ENCODE data around the gene NACAD.

The NACAD gene

DNA sequence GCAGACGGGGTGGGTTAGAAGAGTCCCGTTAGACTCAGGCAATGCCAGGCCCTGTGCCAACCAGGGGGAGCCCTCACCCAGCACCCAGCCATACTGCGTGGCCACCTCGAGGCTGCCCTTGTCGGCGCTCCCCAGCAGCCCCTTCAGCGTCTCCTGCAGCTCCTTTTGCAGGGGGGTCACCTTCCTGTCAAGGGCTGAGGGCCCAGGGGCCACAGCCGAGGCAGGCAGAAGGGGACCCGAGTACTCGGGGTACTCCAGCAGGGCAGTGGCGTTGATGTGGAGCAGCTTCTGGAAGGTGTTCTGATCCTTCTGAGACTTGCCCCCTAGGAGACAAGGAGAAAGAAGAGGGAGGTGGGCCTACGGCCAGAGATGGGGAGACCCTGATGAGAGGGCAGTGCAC is 13.0 kb upstream of the NACAD start:
- no peak overlapping the region for H3K27ac ChIP-seq (ENCODE audit: extremely low read depth, low read depth, low read length)
- ChIA-PET CTCF (no interaction called here), POLR2A (no interaction called here)
- no peaks in the 10 kb centered on the region for H3K4me1 ChIP-seq (ENCODE audit: control insufficient read depth, insufficient read depth, low read length)
- H3K4me3 ChIP-seq (ENCODE audit: low read depth, low read length), result no peak overlapping the region
- H3K36me3 ChIP-seq (ENCODE audit: control insufficient read depth in 2 of 2, insufficient read depth in 1 of 2, low read length in 2 of 2), result peaks cover 3 to 78% of the 10 kb centered on the region in 2 experiments; a peak in 2 of 3 replicates
- no peaks in the 10 kb centered on the region for H3K9me3 ChIP-seq (ENCODE audit: control insufficient read depth, insufficient read depth, low read depth, low read length)
- TF ChIP-seq ZBTB17 (tag by site-specific recombination; IDR thresholded peaks at IDR 0.05) (no peak), ZSCAN16 (tag by site-specific recombination; IDR thresholded peaks at IDR 0.05) (no peak), GLI4 (tag by site-specific recombination; IDR thresholded peaks at IDR 0.05) (no peak)
- TF ChIP-seq, protein P1, sequence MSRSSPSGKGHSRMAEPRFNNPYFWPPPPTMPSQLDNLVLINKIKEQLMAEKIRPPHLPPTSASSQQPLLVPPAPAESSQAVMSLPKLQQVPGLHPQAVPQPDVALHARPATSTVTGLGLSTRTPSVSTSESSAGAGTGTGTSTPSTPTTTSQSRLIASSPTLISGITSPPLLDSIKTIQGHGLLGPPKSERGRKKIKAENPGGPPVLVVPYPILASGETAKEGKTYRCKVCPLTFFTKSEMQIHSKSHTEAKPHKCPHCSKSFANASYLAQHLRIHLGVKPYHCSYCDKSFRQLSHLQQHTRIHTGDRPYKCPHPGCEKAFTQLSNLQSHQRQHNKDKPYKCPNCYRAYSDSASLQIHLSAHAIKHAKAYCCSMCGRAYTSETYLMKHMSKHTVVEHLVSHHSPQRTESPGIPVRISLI (tag by site-specific recombination; IDR thresholded peaks at IDR 0.05), result no peak
- TF ChIP-seq, protein P2, sequence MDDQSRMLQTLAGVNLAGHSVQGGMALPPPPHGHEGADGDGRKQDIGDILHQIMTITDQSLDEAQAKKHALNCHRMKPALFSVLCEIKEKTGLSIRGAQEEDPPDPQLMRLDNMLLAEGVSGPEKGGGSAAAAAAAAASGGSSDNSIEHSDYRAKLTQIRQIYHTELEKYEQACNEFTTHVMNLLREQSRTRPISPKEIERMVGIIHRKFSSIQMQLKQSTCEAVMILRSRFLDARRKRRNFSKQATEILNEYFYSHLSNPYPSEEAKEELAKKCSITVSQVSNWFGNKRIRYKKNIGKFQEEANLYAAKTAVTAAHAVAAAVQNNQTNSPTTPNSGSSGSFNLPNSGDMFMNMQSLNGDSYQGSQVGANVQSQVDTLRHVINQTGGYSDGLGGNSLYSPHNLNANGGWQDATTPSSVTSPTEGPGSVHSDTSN (CRISPR knock-in tag; IDR thresholded peaks at IDR 0.05), result no peak
- TF ChIP-seq, protein P3, sequence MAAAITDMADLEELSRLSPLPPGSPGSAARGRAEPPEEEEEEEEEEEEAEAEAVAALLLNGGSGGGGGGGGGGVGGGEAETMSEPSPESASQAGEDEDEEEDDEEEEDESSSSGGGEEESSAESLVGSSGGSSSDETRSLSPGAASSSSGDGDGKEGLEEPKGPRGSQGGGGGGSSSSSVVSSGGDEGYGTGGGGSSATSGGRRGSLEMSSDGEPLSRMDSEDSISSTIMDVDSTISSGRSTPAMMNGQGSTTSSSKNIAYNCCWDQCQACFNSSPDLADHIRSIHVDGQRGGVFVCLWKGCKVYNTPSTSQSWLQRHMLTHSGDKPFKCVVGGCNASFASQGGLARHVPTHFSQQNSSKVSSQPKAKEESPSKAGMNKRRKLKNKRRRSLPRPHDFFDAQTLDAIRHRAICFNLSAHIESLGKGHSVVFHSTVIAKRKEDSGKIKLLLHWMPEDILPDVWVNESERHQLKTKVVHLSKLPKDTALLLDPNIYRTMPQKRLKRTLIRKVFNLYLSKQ (tag by site-specific recombination; IDR thresholded peaks at IDR 0.05; ENCODE audit: borderline replicate concordance), result no peak

DNA sequence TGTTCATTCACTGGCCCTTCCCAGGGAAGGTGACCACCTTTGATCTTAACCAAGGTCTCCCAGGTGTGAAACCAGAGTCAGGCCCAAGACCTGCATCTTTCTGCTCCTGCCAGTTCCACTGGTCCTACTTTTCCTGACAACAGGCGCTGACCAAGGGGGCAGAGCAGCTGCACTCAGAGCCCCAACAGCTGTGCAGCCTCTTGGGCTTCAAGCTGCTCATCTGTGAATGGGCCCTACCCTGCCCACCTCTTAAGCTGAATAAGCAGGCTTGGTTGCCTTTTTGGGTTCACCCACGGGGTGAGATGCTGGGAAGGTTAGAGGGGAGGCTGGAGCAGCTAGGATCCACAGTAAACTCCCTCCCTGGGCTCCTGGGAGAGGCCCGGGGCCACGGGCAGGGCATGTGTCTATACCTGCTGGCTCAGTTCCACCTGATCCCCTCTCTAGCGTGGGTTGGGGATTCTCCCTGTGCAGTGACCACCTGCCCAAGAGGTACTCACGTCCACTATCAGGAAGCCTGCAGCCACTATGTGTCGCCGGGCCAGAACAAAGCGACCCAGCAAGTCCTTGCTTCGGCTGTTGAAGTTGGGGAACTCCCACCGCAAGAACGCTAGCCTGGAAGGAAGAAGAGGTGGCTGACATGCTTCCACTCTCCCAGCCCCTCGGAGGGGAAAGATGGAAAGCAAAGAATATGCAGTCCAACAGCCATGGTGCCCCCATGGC is 12.2 kb upstream of the NACAD start:
- TF ChIP-seq, protein P4, sequence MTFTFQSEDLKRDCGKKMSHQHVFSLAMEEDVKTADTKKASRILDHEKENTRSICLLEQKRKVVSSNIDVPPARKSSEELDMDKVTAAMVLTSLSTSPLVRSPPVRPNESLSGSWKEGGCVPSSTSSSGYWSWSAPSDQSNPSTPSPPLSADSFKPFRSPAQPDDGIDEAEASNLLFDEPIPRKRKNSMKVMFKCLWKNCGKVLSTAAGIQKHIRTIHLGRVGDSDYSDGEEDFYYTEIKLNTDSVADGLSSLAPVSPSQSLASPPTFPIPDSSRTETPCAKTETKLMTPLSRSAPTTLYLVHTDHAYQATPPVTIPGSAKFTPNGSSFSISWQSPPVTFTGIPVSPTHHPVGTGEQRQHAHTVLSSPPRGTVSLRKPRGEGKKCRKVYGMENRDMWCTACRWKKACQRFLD (tag by site-specific recombination; IDR thresholded peaks at IDR 0.05), result no peak
- TF ChIP-seq KLF10 (tag by site-specific recombination; IDR thresholded peaks at IDR 0.05) (no peak), ZNF404 (tag by site-specific recombination; IDR thresholded peaks at IDR 0.05) (no peak), GLI4 (tag by site-specific recombination; IDR thresholded peaks at IDR 0.05) (no peak), ZBTB17 (tag by site-specific recombination; IDR thresholded peaks at IDR 0.05) (no peak), ZFP37 (tag by site-specific recombination; IDR thresholded peaks at IDR 0.05) (no peak), ZNF830 (tag by site-specific recombination; IDR thresholded peaks at IDR 0.05; ENCODE audit: low read depth) (no peak), ZNF548 (tag by site-specific recombination; IDR thresholded peaks at IDR 0.05) (no peak), ZNF76 (tag by site-specific recombination; IDR thresholded peaks at IDR 0.05; ENCODE audit: borderline replicate concordance, low read depth) (no peak), MEIS1 (CRISPR knock-in tag; IDR thresholded peaks at IDR 0.05; ENCODE audit: borderline replicate concordance) (no peak), HOXA7 (CRISPR knock-in tag; IDR thresholded peaks at IDR 0.05; ENCODE audit: borderline replicate concordance) (no peak), PRDM1 (tag by site-specific recombination; IDR thresholded peaks at IDR 0.05) (no peak), ZNF174 (tag by site-specific recombination; IDR thresholded peaks at IDR 0.05) (no peak), ZNF354C (tag by site-specific recombination; IDR thresholded peaks at IDR 0.05; ENCODE audit: borderline replicate concordance, low read depth) (no peak)
- TF ChIP-seq, protein P5, sequence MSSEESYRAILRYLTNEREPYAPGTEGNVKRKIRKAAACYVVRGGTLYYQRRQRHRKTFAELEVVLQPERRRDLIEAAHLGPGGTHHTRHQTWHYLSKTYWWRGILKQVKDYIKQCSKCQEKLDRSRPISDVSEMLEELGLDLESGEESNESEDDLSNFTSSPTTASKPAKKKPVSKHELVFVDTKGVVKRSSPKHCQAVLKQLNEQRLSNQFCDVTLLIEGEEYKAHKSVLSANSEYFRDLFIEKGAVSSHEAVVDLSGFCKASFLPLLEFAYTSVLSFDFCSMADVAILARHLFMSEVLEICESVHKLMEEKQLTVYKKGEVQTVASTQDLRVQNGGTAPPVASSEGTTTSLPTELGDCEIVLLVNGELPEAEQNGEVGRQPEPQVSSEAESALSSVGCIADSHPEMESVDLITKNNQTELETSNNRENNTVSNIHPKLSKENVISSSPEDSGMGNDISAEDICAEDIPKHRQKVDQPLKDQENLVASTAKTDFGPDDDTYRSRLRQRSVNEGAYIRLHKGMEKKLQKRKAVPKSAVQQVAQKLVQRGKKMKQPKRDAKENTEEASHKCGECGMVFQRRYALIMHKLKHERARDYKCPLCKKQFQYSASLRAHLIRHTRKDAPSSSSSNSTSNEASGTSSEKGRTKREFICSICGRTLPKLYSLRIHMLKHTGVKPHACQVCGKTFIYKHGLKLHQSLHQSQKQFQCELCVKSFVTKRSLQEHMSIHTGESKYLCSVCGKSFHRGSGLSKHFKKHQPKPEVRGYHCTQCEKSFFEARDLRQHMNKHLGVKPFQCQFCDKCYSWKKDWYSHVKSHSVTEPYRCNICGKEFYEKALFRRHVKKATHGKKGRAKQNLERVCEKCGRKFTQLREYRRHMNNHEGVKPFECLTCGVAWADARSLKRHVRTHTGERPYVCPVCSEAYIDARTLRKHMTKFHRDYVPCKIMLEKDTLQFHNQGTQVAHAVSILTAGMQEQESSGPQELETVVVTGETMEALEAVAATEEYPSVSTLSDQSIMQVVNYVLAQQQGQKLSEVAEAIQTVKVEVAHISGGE (tag by site-specific recombination; conservative IDR thresholded peaks at IDR 0.05; ENCODE audit: low read depth), result no peak
- CTCF ChIA-PET, result no interaction called here
- H3K9me3 ChIP-seq (ENCODE audit: control insufficient read depth, insufficient read depth, low read depth, low read length), result no peaks in the 10 kb centered on the region
- POLR2A ChIA-PET, result interaction anchor here (1.1 kb wide), 1 partner anchor 11 kb away, joined by 5 read pairs; the partner anchor contains the start of gene TBRG4
- no peak overlapping the region for H3K27ac ChIP-seq (ENCODE audit: extremely low read depth, low read depth, low read length)
- no peaks in the 10 kb centered on the region for H3K4me1 ChIP-seq (ENCODE audit: control insufficient read depth, insufficient read depth, low read length)
- H3K36me3 ChIP-seq (ENCODE audit: control insufficient read depth in 2 of 2, insufficient read depth in 1 of 2, low read length in 2 of 2), result peaks cover 0 to 69% of the 10 kb centered on the region in 2 experiments; a peak in 1 of 3 replicates
- H3K4me3 ChIP-seq (ENCODE audit: low read depth, low read length), result no peak overlapping the region

Measured in HEK293 (cell line).